ENCODE measurements around the gene TBCK. TPM values are rescaled to one million over a fixed set of nuclear protein-coding genes. Genes with fewer than 3 reads are reported as not detected.
A peak's percentile ranks its signal among the peaks of the same experiment; 100 is the strongest.

Gene TBCK
- total RNA-seq, 2 donors from 2014 or later, result 32.9 to 46.3 TPM

- ATAC-seq (ENCODE audit: insufficient number of reproducible peaks, low FRiP score, low read depth) (no peak), DNase-seq (ENCODE audit: low spot score) (no peak)
- H3K36me3 ChIP-seq, result peaks cover 40% of the 10 kb centered on the region
- no peaks in the 10 kb centered on the region for H3K4me1 ChIP-seq (ENCODE audit: control insufficient read depth in 1 of 2, low read depth in 2 of 2)
- no peaks in the 10 kb centered on the region for H3K9me3 ChIP-seq
- H3K27ac ChIP-seq, result no peak overlapping the region
- no peak overlapping the region for H3K4me3 ChIP-seq
- TF ChIP-seq, protein P1, sequence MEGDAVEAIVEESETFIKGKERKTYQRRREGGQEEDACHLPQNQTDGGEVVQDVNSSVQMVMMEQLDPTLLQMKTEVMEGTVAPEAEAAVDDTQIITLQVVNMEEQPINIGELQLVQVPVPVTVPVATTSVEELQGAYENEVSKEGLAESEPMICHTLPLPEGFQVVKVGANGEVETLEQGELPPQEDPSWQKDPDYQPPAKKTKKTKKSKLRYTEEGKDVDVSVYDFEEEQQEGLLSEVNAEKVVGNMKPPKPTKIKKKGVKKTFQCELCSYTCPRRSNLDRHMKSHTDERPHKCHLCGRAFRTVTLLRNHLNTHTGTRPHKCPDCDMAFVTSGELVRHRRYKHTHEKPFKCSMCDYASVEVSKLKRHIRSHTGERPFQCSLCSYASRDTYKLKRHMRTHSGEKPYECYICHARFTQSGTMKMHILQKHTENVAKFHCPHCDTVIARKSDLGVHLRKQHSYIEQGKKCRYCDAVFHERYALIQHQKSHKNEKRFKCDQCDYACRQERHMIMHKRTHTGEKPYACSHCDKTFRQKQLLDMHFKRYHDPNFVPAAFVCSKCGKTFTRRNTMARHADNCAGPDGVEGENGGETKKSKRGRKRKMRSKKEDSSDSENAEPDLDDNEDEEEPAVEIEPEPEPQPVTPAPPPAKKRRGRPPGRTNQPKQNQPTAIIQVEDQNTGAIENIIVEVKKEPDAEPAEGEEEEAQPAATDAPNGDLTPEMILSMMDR (IDR thresholded peaks at IDR 0.05), result no peak
- H3K27me3 ChIP-seq (replicated peaks; ENCODE audit: insufficient read depth), result no peaks in the 10 kb centered on the region
Observed at GRCh38 chr4:106336618-106337017, 20.6 kb upstream of the TBCK start.

DNA sequence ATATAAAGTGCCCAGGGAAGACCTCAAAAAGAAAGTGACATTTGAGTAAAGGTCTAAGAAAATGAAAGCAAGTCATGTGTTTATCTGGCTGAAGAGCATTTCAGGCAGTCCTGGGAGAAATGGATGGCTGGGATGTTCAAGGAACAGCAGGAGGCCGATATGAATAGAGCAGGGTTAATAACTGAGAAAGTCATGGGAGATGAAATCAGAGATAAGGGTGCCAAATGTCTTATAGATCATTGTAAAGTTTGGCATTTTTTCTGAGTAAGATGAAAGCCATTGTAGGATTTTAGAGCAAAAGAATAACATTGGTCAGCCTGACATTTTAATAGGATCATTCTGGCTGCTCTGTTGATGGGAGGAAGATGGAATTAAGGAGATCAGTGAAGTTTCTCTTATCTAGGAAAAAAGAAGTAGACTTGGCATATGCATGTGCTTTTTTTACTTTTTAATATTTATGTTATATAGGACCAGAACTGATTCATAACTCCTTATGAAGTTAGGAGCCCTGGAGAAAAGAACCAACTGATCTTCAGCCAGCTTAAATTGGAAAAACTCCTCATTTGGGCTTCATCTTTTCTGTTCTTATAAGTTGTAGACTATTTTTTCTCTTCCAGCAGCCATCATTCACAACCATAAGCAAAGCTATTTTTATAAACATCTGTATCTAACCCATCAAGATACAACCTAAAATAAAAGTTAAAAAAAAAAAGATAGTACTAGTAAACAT lies 18.9 kb upstream of the TBCK start:
- no peak overlapping the region for H3K27ac ChIP-seq
- H3K9me3 ChIP-seq, result no peaks in the 10 kb centered on the region
- peaks cover 44% of the 10 kb centered on the region for H3K36me3 ChIP-seq
- TF ChIP-seq, protein P1 (IDR thresholded peaks at IDR 0.05), result no peak
- H3K4me1 ChIP-seq (ENCODE audit: control insufficient read depth in 1 of 2, low read depth in 2 of 2), result no peaks in the 10 kb centered on the region
- H3K4me3 ChIP-seq, result no peak overlapping the region
- ATAC-seq (ENCODE audit: insufficient number of reproducible peaks, low FRiP score, low read depth) (no peak), DNase-seq (ENCODE audit: low spot score) (no peak)
- no peaks in the 10 kb centered on the region for H3K27me3 ChIP-seq (replicated peaks; ENCODE audit: insufficient read depth)

- H3K27me3 ChIP-seq (replicated peaks; ENCODE audit: insufficient read depth), result no peaks in the 10 kb centered on the region
- H3K9me3 ChIP-seq, result no peaks in the 10 kb centered on the region
- no peak overlapping the region for H3K27ac ChIP-seq
- H3K4me1 ChIP-seq (ENCODE audit: control insufficient read depth in 1 of 2, low read depth in 2 of 2), result no peaks in the 10 kb centered on the region
- DNase-seq (ENCODE audit: low spot score) (no peak), ATAC-seq (ENCODE audit: insufficient number of reproducible peaks, low FRiP score, low read depth) (no peak)
- no peak overlapping the region for H3K4me3 ChIP-seq
- H3K36me3 ChIP-seq, result peaks cover 42% of the 10 kb centered on the region
- TF ChIP-seq, protein P1 (IDR thresholded peaks at IDR 0.05), result no peak
Observed at GRCh38 chr4:106333186-106333585, 17.2 kb upstream of the TBCK start.

GRCh38 chr4:106329041-106329618 lies 13.1 kb upstream of the TBCK start:
- H3K27ac ChIP-seq, result no peak overlapping the region
- peaks cover 0 to 4% of the 10 kb centered on the region in 2 donors for H3K4me1 ChIP-seq (ENCODE audit: control insufficient read depth in 1 of 2, low read depth in 2 of 2)
- TF ChIP-seq, protein P1 (IDR thresholded peaks at IDR 0.05), result peak; percentile 56
- no peak for DNase-seq (ENCODE audit: low spot score)
- ATAC-seq (ENCODE audit: insufficient number of reproducible peaks, low FRiP score, low read depth), result no peak
- no peaks in the 10 kb centered on the region for H3K9me3 ChIP-seq
- H3K4me3 ChIP-seq, result no peak overlapping the region
- H3K36me3 ChIP-seq, result peaks cover 41% of the 10 kb centered on the region
- H3K27me3 ChIP-seq (replicated peaks; ENCODE audit: insufficient read depth), result no peaks in the 10 kb centered on the region

DNA sequence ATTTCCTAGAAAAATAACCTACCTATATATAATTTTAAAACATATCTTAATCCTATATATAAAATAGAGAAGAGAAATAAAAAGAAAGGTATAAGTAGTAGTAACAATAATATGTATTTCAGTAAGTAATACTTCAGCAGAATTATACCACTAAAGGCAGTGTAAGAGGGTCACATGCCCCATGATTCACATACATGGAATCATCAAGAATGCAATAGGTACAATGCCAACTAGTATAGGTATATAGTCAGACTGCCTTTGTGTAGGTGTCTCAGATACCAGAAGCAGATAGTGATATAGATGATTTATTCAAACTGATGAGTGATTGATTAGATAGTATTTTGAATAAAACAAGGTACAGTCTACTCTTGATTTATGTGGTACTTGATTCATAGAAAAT lies 9.8 kb upstream of the TBCK start:
- Histone ChIP-seq H3K27ac (no peak overlapping the region), H3K27me3 (replicated peaks; ENCODE audit: insufficient read depth) (no peaks in the 10 kb centered on the region), H3K36me3 (peaks cover 22% of the 10 kb centered on the region), H3K4me3 (no peak overlapping the region), H3K9me3 (no peaks in the 10 kb centered on the region), H3K4me1 (ENCODE audit: control insufficient read depth in 1 of 2, low read depth in 2 of 2) (peaks cover 11 to 14% of the 10 kb centered on the region in 2 donors)
- TF ChIP-seq, protein P1 (IDR thresholded peaks at IDR 0.05), result no peak
- ATAC-seq (ENCODE audit: insufficient number of reproducible peaks, low FRiP score, low read depth) (no peak), DNase-seq (ENCODE audit: low spot score) (no peak)
